Measurements from ENCODE around the gene ACSS2.

ACSS2 gene

GRCh38 chr20:34876406-34877282 is at the start of gene ACSS2:
Gene ACSS2 (plus strand): TSS chr20:34876612. CDS start chr20:34876646, 34 bp downstream.
- peak; percentile 99 for DNase-seq (ENCODE audit: low spot score)

- DNase-seq (ENCODE audit: low spot score): no peak
Observed at GRCh38 chr20:34829191-34829590, 47.2 kb upstream of the ACSS2 start.

- DNase-seq (ENCODE audit: low spot score): no peak
Observed at GRCh38 chr20:34831936-34832335, 44.5 kb upstream of the ACSS2 start.

- DNase-seq (ENCODE audit: low spot score): no peak
Observed at GRCh38 chr20:34834459-34834893, 41.9 kb upstream of the ACSS2 start.

GRCh38 chr20:34842143-34842542 is 34.3 kb upstream of the ACSS2 start:
- no peak for DNase-seq (ENCODE audit: low spot score)

GRCh38 chr20:34843421-34843820 is 33.0 kb upstream of the ACSS2 start:
- DNase-seq (ENCODE audit: low spot score): no peak

GRCh38 chr20:34848597-34848996 is 27.8 kb upstream of the ACSS2 start:
- no peak for DNase-seq (ENCODE audit: low spot score)

- DNase-seq (ENCODE audit: low spot score): no peak
Observed at GRCh38 chr20:34849778-34850177, 26.6 kb upstream of the ACSS2 start.

- DNase-seq (ENCODE audit: low spot score): no peak
Observed at GRCh38 chr20:34850969-34851368, 25.4 kb upstream of the ACSS2 start.

- DNase-seq (ENCODE audit: low spot score): no peak
Observed at GRCh38 chr20:34852298-34852697, 24.1 kb upstream of the ACSS2 start.

- DNase-seq (ENCODE audit: low spot score): no peak
Observed at GRCh38 chr20:34859367-34859766, 17.0 kb upstream of the ACSS2 start.

- DNase-seq (ENCODE audit: low spot score): no peak
Observed at GRCh38 chr20:34859826-34860545, 16.4 kb upstream of the ACSS2 start.

- peak; percentile 14 for DNase-seq (ENCODE audit: low spot score)
Observed at GRCh38 chr20:34861386-34862084, 14.9 kb upstream of the ACSS2 start.

GRCh38 chr20:34862724-34863123 is 13.7 kb upstream of the ACSS2 start:
- DNase-seq (ENCODE audit: low spot score): no peak

GRCh38 chr20:34863421-34863965 is 12.9 kb upstream of the ACSS2 start:
- no peak for DNase-seq (ENCODE audit: low spot score)

GRCh38 chr20:34864216-34864615 is 12.2 kb upstream of the ACSS2 start:
- no peak for DNase-seq (ENCODE audit: low spot score)

GRCh38 chr20:34871320-34871926 is 5.0 kb upstream of the ACSS2 start:
- DNase-seq (ENCODE audit: low spot score): peak; percentile 73

GRCh38 chr20:34871966-34872621 is 4.3 kb upstream of the ACSS2 start:
- DNase-seq (ENCODE audit: low spot score): peak; percentile 31

- DNase-seq (ENCODE audit: low spot score): peak; percentile 90
Observed at GRCh38 chr20:34872622-34873224, 3.7 kb upstream of the ACSS2 start, which contains the start of gene GGT7. Gene GGT7 (minus strand): TSS chr20:34872856. CDS start chr20:34872815, 41 bp downstream.

- no peak for DNase-seq (ENCODE audit: low spot score)
Observed at GRCh38 chr20:34873583-34874093, 2.8 kb upstream of the ACSS2 start.

All from Ammon's horn (tissue), 1 donor.